ENCODE measurements around the gene ABCD4.

DNA sequence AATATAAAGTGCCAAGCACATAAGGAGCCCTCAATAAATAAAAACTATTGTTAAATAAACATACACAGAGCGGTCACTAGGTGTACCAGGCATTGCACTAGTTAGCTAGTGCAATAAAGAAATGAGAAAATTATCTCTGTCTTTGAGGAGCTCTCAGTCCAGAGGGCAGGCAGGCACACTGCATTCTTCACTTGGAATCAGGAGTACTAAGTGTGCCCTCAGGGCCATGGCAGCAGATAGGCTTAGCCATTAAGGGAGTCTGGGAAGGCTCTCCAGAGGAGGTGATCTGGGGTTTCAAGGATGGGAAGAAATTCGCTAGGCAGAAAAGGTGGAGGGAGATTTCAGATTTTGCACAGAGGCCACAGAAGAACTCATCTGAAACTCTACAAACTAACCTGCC lies 9.1 kb downstream of the ABCD4 start:
- no peak for TF ChIP-seq CTCF (conservative IDR thresholded peaks at IDR 0.05; ENCODE audit: low read depth, low read length)
- TF ChIP-seq EZH2 (IDR thresholded peaks at IDR 0.05; ENCODE audit: borderline replicate concordance, low read depth, low read length, poor library complexity, severe bottlenecking), result no peak

All from A673 (cell line).